Upper lobe of left lung (tissue), 6 donors: ENCODE results near the gene DYSF. TPM values are rescaled to one million over a fixed set of nuclear protein-coding genes. Genes with fewer than 3 reads are reported as not detected.

Experiments
- ATAC-seq, 2 donors: fragments of 200-7000 bp; cut with Tn5 transposase; one replicate each; pipeline ENCODE4 v1.9.1; 2022; ENCODE audit warnings: mild to moderate bottlenecking in 2 of 2, moderate library complexity in 2 of 2; ENCODE audit not compliant: low FRiP score in 2 of 2
- DNase-seq, 2 donors: peaks; one replicate each; pipeline ENCODE4 v3.0.0-alpha.2; 2019 to 2020
- H3K27ac ChIP-seq, 4 donors: fragments of 200-600 bp; sonication (generic); one replicate each; pipeline ENCODE4 v1.5.1; 2016 to 2019
- H3K27me3 ChIP-seq, 4 donors: fragments of 200-600 bp; sonication (generic); one replicate each; pipeline ENCODE4 v1.5.1; 2017 to 2019
- H3K36me3 ChIP-seq, 4 donors: fragments of 200-600 bp; sonication (generic); one replicate each; pipeline ENCODE4 v1.5.1; 2016 to 2019
- H3K4me1 ChIP-seq, 4 donors: fragments of 200-600 bp; sonication (generic); one replicate each; pipeline ENCODE4 v1.5.1; 2018 to 2019
- H3K4me3 ChIP-seq, 4 donors: fragments of 200-600 bp; sonication (generic); one replicate each; pipeline ENCODE4 v1.5.1; 2017 to 2019; ENCODE audit warnings: mild to moderate bottlenecking in 2 of 4, moderate library complexity in 1 of 4
- H3K9me3 ChIP-seq, 4 donors: fragments of 200-600 bp; sonication (generic); one replicate each; pipeline ENCODE4 v1.5.1; 2018 to 2019
- CTCF ChIP-seq, 6 experiments: fragments of 450-650 bp in 4 of 6; fragments of 200-600 bp in 2 of 6; sonication (generic) in 2 of 6; IDR thresholded peaks; one replicate each; pipeline ENCODE4 v1.5.1; 2016 to 2019; ENCODE audit warnings: antibody characterized with exemption in 6 of 6
- EP300 ChIP-seq, 4 donors: sonication (generic); formaldehyde crosslinking; IDR thresholded peaks; one replicate each; pipeline ENCODE4 v1.5.1; 2017; ENCODE audit warnings: antibody characterized with exemption in 4 of 4, control low read depth in 2 of 4
- POLR2A ChIP-seq, 4 donors: fragments of 450-650 bp; IDR thresholded peaks; one replicate each; pipeline ENCODE4 v1.5.1; 2016 to 2017; ENCODE audit warnings: antibody characterized with exemption in 4 of 4, mild to moderate bottlenecking in 2 of 4
- POLR2AphosphoS5 ChIP-seq, 2 donors: sonication (generic); formaldehyde crosslinking; IDR thresholded peaks; one replicate each; pipeline ENCODE4 v1.5.1; 2017; ENCODE audit warnings: antibody characterized with exemption in 2 of 2
- WGBS, 2 donors: methylation state at CpG; one replicate each; pipeline ENCODE4 v1.1.5; 2017 to 2018; 5-methylcytosine and 5-hydroxymethylcytosine counted together
- total RNA-seq, 6 donors: library from RNA; depleted of rRNA in 4 of 6; stranded (reverse); fragments of >200 nt in 4 of 6; gene quantifications; one replicate each; pipeline versions ENCODE4 v1.1.0 to v1.2.1, GENCODE V29; 2016 to 2021
- donor health status: DM: no; HTN: no; CAD: no; lungs with moderate emphysema.
- donor health status: DM: no; HTN: yes; CAD: no; lungs with severe emphysema.

Gene DYSF
- total RNA-seq, 6 donors from 2014 or later, result 17.5 to 72.7 (median 42.7) TPM

- TF ChIP-seq EP300 (IDR thresholded peaks at IDR 0.05) (no peak), POLR2A (IDR thresholded peaks at IDR 0.05) (no peak), CTCF (IDR thresholded peaks at IDR 0.05) (no peak), POLR2AphosphoS5 (IDR thresholded peaks at IDR 0.05) (no peak)
- Histone ChIP-seq H3K4me1 (peaks cover 0 to 5% (median 0%) of the 10 kb centered on the region in 4 donors), H3K36me3 (peaks cover 0 to 17% (median 0%) of the 10 kb centered on the region in 4 donors), H3K4me3 (no peak overlapping the region), H3K27me3 (no peaks in the 10 kb centered on the region), H3K9me3 (no peaks in the 10 kb centered on the region), H3K27ac (no peak overlapping the region)
- ATAC-seq (no peak), DNase-seq (no peak)
- WGBS, 2 donors, result 82 to 83% methylated on average over 12 of the region's 12 CpGs
Measured at GRCh38 chr2:71690876-71691475, 237.6 kb downstream of the DYSF start.

- ATAC-seq (no peak), DNase-seq (no peak)
- H3K4me3 ChIP-seq, result no peak overlapping the region
- H3K4me1 ChIP-seq, result peaks cover 0 to 5% (median 0%) of the 10 kb centered on the region in 4 donors
- TF ChIP-seq EP300 (IDR thresholded peaks at IDR 0.05), result no peak
- TF ChIP-seq POLR2A (IDR thresholded peaks at IDR 0.05), result no peak
- no peak for TF ChIP-seq CTCF (IDR thresholded peaks at IDR 0.05)
- no peak for TF ChIP-seq POLR2AphosphoS5 (IDR thresholded peaks at IDR 0.05)
- 46 to 67% methylated on average over 24 of the region's 24 CpGs for whole genome bisulfite sequencing, 2 donors
- no peaks in the 10 kb centered on the region for H3K27me3 ChIP-seq
- H3K27ac ChIP-seq, result no peak overlapping the region
- H3K9me3 ChIP-seq, result no peaks in the 10 kb centered on the region
- H3K36me3 ChIP-seq, result peaks cover 0 to 13% (median 0%) of the 10 kb centered on the region in 4 donors
Measured at GRCh38 chr2:71691747-71692441, 238.5 kb downstream of the DYSF start.

- ATAC-seq (no peak), DNase-seq (no peak)
- no peaks in the 10 kb centered on the region for H3K9me3 ChIP-seq
- TF ChIP-seq POLR2AphosphoS5 (IDR thresholded peaks at IDR 0.05), result no peak
- TF ChIP-seq EP300 (IDR thresholded peaks at IDR 0.05), result no peak
- TF ChIP-seq CTCF (IDR thresholded peaks at IDR 0.05), result no peak
- no peak for TF ChIP-seq POLR2A (IDR thresholded peaks at IDR 0.05)
- H3K27me3 ChIP-seq, result no peaks in the 10 kb centered on the region
- no peak overlapping the region for H3K27ac ChIP-seq
- H3K4me1 ChIP-seq, result peaks cover 0 to 5% (median 0%) of the 10 kb centered on the region in 4 donors
- 87 to 94% methylated on average over 7 to 10 of the region's 10 CpGs for WGBS, 2 donors
- H3K36me3 ChIP-seq, result peaks cover 0 to 9% (median 0%) of the 10 kb centered on the region in 4 donors
- H3K4me3 ChIP-seq, result no peak overlapping the region
Measured at GRCh38 chr2:71692621-71693277, 239.4 kb downstream of the DYSF start.

- H3K27me3 ChIP-seq, result no peaks in the 10 kb centered on the region
- H3K4me3 ChIP-seq, result no peak overlapping the region
- H3K9me3 ChIP-seq, result no peaks in the 10 kb centered on the region
- H3K27ac ChIP-seq, result no peak overlapping the region
- DNase-seq (no peak), ATAC-seq (no peak)
- 88 to 92% methylated on average over 13 to 19 of the region's 19 CpGs for WGBS, 2 donors
- peaks cover 0 to 5% (median 0%) of the 10 kb centered on the region in 4 donors for H3K4me1 ChIP-seq
- TF ChIP-seq POLR2AphosphoS5 (IDR thresholded peaks at IDR 0.05) (no peak), CTCF (IDR thresholded peaks at IDR 0.05) (no peak), POLR2A (IDR thresholded peaks at IDR 0.05) (no peak), EP300 (IDR thresholded peaks at IDR 0.05) (no peak)
- H3K36me3 ChIP-seq, result peaks cover 0 to 3% (median 0%) of the 10 kb centered on the region in 4 donors
Measured at GRCh38 chr2:71693286-71694270, 240.2 kb downstream of the DYSF start.
